GM18526 (cell line): ENCODE data around the gene TBCD.

Source experiments
- POLR2A ChIP-seq: IDR thresholded peaks from 3 replicates; pipeline ENCODE4 v1.6.1; 2011; ENCODE audit not compliant: insufficient read length; ENCODE audit errors: extremely low read depth

The TBCD gene

GRCh38 chr17:82751571-82752370, at the start of gene TBCD:
Gene TBCD, plus strand, starts transcription at chr17:82752065. Its CDS starts 129 bp downstream, at chr17:82752194.
- no peak for TF ChIP-seq POLR2A

GRCh38 chr17:82702231-82702927, 49.5 kb upstream of the TBCD start:
- no peak for TF ChIP-seq POLR2A

- TF ChIP-seq POLR2A = no peak
Measured at GRCh38 chr17:82703036-82703745, 48.7 kb upstream of the TBCD start.

- TF ChIP-seq POLR2A = no peak
Measured at GRCh38 chr17:82703935-82704865, 47.7 kb upstream of the TBCD start.

- no peak for TF ChIP-seq POLR2A
Measured at GRCh38 chr17:82704886-82705285, 47.0 kb upstream of the TBCD start.

GRCh38 chr17:82705756-82706155, 46.1 kb upstream of the TBCD start:
- TF ChIP-seq POLR2A = no peak

GRCh38 chr17:82709024-82709675, 42.7 kb upstream of the TBCD start:
- TF ChIP-seq POLR2A = no peak

GRCh38 chr17:82709676-82710498, 42.0 kb upstream of the TBCD start:
- no peak for TF ChIP-seq POLR2A

GRCh38 chr17:82710499-82711232, 41.2 kb upstream of the TBCD start:
- TF ChIP-seq POLR2A = no peak

- TF ChIP-seq POLR2A = no peak
Measured at GRCh38 chr17:82713071-82713723, 38.7 kb upstream of the TBCD start.

- peak; percentile 75 for TF ChIP-seq POLR2A
Measured at GRCh38 chr17:82716203-82717010, 35.5 kb upstream of the TBCD start, which contains the start of gene FN3KRP. Gene FN3KRP, plus strand, starts transcription at chr17:82716706. Its CDS starts 50 bp downstream, at chr17:82716756.
